Stimulated activated CD8-positive, alpha-beta memory T cell treated with anti-CD3 and anti-CD28 coated beads, Interleukin-15, amount 100 ng/mL, for 24 hours (primary cell): ENCODE results near the gene RCBTB2.
"Not testable (repeated sequence)": the region's sequence is repeated elsewhere in the genome, so short reads cannot be mapped to it uniquely, and the experiment has no call there.

ENCODE experiments used
- DNase-seq: peaks from one replicate; pipeline ENCODE4 v3.0.0-alpha.2; 2020; ENCODE audit warnings: low read depth

The RCBTB2 gene

DNA sequence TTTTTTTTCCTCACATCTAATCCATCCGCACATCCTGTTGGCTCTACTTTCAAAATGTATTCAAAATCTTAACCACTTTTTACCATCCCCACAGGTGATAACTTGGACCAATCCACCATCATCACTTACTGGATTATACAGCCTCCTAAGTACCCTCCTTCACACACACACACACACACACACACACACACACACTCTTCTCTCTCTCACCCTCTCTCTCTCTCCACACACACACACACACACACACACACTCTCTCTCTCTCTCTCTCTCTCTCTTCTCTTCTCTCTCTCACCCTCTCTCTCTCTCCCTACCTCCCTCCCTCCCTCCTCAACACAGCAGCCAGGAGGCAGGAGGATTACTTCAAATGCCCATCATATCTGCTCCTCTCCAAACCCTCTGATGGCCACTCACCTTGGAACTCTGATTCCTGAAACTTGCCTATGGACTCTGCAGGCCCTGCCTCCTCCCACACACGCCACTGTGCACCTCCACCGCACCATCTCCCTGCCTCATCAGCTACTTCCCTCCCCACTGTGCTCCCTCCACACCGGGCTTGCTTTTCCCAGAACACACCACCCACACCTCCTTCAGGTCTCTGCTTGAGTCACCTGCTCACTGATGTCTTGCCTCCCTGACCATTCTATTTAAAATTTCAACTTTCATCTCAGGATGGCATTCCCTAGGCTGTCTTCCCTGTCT is 39.7 kb downstream of the RCBTB2 start:
- no peak for DNase-seq

DNA sequence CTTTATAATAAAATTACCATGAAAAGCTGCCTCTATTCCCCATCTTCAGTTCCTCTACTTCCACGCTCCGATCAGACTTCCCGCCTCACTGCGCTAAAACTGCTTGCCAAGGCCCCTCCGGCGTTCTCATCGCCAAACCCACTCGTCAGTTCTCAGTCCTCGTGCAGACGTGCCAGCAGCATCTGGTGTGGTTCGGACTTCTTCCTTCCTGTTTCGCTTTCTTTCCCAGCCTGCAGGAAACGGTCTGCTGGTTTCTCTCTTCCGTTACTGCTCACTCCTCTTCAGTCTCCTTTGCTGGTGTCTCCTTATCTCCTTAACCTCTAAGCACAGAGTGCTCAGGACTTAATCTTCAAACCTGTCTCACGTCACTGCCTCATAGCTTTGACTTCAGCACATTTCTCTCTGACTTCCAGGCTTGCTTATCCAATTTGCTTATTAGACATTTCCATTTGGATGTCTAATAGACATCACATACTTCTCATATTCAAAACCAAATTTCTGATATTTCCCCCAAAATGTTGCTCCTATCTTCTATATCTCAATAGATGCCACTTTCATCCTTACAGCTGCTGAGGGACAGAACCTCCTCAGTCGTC is 40.3 kb downstream of the RCBTB2 start:
- DNase-seq: no peak

DNA sequence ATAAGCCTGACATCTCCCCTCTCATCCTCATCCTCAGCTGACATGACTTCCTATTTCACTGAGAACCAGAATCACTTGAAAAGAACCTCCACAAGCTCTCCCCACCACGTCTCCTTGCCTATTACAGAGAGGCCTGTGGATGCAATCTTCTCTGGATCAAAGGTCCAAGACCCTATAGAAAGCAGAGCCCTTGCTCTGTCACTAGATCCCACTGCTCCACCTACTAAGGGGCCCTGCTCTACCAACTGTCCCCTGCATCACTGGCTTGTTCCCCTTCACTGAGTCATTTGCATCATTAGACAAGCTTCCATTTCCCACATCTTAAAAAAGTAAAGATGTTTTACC is 40.8 kb downstream of the RCBTB2 start:
- no peak for DNase-seq

DNA sequence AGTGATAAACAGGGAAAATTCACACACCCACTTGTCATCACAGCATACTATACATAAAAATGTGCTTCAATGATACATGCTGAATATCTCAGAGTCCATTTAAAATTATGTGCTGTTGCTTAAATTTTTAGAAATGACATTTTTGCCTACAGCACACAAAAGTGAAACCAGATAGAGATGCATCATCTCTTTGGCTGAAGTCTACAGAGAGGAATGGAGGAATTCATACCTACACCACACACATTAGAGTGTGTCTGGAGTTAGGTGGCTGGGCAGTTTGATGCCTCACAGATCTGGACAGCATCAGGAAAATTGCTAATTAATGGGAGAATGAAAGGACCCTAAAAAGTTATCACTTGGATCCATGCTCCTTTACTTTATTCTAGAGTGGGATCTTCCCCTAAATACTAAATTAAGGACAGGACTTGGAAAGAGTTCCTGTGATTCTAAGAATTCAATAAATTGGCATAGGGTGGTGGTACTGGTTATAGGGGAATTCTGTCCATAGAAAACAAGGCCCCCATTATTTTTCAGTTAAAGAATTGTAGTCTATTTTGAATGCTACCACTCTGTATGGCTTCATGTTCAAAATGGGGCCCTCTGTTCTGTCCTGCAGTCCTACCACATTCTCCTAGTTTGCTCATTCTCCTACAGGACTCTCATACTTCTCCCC is 41.3 kb downstream of the RCBTB2 start:
- DNase-seq: no peak

DNA sequence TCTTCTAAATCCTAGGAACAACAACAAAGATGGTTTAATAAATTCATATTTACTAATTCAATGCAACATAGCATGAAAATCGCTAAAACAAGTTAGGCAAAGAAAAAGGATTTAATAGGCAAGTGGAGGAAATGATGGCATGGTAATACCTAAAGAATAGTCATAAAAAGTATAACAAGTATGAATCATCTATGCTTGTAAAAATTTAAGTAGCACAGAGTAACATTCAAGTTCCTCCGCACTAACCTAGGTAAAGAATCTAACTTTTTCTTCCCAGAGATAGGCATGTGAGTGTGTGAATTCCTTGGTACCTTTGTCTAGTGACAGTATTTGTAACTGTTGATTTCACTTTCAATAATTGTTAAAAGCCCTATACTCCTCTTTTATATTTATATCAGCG is 42.6 kb downstream of the RCBTB2 start:
- no peak for DNase-seq

DNA sequence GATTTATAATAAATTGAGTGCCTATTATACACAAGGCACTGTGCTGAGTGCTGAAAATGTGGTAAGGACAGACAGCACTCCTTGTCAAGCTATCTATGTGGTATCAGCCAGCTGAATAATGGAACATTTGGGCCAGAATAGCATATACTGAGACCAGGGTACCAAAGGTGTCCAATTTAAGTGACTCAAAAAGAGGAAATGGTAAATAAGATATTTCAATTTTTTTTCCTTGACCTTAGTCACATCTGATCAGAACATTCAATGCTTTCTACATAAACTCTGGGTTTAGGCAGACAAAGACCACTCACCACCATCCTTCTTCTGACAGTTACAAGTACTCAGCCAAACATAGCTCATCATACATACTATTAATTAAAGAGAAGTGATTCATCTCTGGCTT is 43.2 kb downstream of the RCBTB2 start:
- DNase-seq: no peak

DNA sequence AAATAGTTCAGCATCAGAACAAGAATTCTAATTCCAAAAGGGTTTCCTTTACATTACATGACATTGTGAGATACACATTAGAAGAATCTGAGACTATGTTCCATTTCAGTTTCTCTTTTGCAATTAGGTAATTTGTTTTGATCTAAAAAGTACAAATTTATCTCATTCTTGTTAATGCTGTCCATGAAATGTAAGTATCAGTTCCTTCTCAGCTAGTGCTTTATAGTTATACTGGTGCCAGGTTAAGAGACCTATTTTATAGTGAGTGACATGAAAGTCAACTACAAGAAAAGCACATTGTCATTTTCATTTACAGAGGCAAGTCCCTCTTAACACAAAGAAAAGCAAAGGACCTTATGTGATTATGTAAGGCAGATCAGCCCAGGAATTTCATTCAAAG is 43.9 kb downstream of the RCBTB2 start:
- DNase-seq: no peak

DNA sequence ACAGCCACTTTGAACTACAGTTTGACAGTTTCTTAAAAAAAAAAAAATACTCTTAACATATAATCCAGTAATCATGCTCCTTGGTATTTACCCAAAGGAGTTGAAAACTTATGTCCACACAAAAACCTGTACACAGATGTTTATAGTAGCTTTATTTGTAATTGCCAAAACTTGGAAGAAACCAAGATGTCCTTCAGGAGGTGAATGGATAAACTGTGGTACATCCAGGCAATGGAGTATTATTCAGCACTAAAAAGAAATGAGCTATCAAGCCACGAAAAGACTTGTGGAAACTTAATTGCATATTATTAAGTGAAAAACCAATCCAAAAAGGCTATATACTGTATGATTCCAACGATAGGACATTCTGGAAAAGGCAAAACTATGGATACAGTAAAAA is 44.9 kb downstream of the RCBTB2 start:
- DNase-seq: no peak

DNA sequence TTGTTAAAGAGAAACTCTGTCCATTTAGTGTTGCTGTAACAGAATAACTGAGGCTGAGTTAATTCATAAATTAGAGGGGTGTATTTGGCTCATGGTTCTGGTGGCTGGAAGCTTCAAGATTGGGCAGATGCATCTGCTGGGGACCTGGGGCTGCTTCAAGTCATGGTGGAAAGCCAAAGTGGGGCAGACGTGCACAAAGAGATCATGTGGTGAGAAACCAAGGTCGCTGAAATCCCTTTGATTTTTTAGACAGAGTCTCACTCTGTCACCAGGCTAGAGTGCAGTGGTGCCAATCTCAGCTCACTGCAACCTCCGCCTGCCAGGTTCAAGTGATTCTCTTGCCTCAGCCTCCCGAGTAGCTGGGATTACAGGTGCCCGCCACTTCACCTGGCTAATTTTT is 46.0 kb downstream of the RCBTB2 start:
- DNase-seq: no peak

DNA sequence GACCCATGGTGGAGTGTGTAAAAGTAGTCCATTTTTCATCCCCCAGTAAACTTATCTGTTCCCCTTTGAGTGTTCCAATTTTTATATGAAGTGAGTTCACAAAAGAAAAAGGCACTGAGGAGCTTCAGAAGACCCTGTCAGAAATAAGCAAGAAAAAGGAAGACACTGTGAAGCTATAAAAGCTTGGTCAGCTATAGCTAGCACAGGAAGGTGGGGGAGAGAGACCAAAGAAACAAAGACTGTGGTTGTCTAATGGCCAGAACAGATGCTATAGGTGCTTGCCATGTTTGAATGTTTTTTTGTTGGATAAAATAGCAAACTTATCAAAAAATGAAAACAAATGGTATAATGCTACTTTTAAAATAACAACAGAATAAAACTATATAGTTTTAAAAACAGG is 46.5 kb downstream of the RCBTB2 start:
- no peak for DNase-seq

DNA sequence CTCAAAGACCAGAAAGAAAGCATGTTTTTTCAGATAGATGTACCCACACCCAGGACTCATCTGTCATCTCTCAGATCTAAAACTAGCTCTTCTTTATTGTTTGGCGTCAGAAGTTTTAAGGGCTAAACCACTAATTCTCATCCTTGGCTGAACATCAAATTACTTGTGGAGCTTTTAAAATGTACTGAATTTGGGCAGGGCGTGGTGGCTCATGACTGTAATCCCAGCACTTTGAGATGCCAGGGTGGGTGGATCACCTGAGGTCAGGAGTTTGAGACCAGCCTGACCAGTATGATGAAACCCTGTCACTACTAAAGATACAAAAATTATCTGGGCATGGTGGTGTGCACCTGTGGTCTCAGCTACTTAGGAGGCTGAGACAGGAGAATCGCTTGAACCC is 47.4 kb downstream of the RCBTB2 start:
- no peak for DNase-seq

DNA sequence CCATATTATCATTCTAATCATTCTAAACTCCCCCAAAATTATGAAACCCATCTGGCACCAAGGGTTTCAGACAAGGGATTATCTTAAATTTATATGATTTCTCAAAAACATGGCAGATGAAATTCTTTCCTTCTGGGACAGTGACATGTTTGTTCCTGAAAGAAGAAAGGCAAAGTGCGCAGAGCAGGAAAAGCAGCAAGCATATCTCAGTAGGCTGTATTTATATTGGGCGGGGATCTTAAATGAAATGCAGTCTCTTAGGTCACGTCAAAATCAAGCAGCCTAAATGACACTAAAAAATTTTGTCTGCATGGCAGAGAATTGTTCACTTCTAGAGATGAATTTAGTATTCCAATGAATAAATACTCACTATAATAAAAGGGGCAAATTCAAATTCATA is 49.3 kb downstream of the RCBTB2 start:
- no peak for DNase-seq

DNA sequence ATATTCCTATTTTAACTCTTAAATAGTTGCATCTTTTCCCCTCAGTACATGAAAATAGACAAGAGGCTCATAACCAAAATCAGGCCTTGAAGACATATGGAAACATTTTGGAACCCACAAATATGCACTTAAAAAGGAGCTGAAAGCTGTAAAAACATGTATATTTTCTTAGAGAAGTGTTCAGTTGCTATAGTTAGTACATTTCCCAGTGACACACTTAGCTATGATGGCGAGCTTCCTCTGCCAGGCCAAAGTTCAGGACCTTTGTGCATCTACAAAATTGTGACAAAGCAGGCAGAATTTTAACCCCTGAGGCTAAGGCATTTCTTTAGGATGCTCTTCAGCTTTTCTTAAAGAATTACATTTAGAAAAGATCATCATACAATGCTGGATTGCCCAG is 54.5 kb downstream of the RCBTB2 start:
- no peak for DNase-seq

DNA sequence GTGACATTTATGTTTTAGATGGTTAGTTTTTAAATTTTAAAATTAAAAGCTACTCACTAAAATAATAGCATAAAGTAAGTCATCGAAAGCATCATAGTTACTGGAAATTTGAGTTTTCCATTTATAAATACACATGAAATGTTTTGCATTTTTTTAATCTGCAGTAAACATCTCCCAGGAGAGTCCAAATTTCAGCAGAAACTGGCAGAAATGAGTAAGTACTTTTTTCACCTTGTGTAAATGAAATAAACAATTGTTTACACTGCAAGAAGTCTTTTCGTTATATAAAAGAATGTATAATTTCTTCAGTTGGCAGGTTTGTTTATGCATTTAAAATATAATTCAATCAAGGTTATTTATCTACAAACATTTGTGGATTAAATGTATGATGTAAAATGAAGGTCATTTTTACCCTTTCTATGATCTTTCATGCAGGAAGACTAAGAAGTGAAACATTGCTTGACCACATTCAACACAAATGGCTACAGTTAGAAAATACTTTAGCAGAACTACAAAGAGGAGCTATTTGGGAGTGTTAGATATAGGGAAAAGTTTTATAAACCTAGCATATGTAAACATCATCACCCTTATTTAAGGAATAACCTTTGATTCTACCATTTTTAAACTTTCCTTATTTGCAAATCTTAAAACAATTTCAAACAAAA is 55.6 kb downstream of the RCBTB2 start:
- DNase-seq: no peak

DNA sequence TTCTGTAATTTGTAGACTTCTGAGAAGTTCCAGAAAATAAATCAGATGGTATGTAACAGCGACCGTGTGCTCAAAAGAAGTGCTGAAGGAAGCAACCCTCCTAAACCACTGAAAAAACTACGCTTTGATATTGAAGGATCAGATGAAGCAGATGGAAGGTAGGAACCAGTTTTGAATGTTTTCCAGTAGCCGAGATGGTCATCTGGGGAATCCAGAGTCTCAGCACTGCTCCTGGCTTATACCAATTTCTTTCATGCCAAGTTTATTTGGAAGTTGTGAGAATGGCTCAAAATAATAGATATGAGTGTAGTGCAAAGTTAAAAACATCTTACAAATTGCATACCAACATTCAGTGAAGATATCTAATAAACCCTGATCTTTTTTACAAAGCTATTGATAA is 56.2 kb downstream of the RCBTB2 start:
- no peak for DNase-seq

DNA sequence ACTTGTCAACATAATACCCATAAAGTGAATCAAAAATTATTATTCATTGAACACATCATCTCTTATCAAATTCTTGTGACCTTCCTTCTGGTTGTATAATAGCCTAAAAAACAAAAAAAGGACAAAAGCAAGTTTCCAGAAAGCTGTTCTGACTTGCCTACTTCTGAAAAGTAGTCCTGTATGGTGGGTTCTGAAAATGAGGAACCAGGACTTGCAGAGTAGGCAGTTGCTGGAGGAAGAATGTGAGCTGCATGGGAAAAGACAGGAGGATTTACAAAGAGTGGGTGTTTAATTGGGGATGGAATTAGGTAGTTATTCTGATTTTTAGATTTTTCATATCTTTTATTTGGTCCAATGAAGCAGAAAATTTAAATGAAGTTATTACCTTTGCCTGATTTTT is 56.7 kb downstream of the RCBTB2 start:
- no peak for DNase-seq

DNA sequence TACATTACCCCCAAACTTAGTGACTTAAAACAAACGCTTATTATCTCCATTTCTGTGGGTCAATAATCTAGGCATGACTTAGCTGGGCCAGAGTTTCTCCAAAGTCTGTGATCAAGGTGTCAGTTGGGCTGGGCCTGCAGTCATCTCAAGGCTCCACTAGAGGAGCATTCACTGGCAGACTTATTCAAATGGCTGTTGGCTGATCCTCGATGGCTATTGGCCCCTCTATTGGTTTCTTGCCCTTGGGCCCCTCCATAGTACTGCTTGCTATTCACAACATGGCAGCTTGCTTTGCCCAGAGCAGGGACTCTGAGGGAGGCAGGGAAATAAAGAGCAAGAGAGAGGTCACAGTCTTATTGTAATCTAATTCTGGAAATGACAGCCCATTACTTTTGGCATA is 57.6 kb downstream of the RCBTB2 start:
- DNase-seq: no peak

DNA sequence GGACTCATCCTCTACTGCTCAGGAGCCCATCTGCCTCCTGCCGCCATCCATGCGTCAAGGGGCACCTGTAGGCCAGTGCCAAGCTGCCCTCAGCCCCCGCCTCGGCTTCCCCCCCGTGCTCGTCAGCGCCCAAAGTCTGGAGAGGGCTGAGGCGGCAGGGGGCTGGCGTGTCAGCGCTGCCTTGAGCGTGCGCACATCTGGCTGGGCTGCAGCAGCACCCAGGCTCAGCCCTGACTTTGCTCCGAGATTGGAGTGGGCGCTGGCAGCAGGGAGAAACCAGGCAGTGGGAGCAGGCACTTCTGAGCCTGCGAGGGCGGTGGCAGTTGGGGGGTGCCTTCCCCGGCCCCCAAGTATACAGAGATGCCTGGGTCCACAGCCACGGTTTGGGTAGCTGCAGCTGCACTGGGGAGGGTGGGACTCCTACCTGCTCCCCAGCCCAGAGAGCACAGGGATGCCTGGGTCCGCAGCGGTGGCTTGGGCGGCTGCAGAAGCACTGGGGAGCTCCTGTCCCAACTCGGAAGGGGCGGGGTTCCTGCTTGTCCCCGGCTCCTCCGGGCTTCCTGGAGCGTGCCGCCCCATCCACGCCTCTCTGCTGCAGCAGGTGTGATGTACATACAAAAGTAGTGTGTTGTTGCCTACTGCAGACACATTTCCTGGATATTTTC is 75.2 kb downstream of the RCBTB2 start:
- no peak for DNase-seq

DNA sequence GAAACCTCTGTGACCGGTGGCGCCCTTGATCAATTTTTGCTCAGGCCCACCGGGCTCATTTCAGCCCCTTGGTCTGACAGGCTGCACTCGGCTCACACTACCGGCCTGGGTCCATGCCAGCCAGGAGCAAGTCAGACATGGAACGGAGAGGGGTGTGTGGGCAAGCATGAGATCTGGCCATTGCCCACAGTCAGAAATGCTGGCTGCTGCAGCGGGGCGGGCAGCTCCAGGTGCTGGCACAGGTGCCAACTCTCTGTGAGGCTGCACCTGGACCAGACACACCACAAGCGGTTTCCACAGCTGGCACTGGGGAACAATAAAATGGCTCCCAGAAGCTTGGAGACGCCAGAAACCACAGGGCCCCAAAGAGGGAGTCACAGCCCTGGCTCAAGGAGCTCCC is 76.3 kb downstream of the RCBTB2 start:
- DNase-seq: no peak

DNA sequence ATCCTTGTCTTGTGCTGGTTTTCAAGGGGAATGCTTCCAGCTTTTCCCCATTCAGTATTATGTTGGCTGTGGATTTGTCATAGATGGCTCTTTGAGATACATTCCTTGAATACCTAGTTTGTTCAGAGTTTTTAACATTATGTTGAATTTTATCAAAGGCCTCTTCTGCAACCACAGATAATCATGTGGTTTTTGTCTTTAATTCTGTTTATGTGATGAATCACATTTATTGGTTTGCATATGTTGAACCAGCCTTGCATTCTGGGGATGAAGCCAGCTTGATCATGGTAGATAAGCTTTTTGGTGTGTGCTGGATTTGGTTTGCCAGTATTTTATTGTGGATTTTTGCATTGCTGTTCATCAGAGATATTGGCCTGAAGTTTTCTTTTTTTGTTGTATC is 81.7 kb downstream of the RCBTB2 start:
- not testable (repeated sequence) for DNase-seq

DNA sequence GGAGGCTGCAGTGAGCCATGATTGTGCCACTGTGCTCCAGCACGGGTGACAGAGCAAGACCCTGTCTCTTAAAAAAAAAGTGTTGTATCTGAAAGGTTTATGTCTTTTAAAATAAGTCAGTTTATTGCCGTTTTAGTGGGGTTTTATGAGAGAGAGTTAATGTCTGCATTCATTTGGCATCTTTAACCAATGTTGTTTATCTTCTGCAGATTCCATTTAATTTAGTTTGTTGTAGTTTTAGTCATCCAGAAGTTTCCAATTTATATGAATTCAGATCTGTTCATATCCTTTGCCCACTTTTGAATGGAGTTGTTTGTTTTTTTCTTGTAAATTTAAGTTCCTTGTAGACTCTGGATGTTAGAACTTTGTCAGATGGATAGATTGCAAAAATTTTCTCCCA is 83.2 kb downstream of the RCBTB2 start:
- DNase-seq: no peak

DNA sequence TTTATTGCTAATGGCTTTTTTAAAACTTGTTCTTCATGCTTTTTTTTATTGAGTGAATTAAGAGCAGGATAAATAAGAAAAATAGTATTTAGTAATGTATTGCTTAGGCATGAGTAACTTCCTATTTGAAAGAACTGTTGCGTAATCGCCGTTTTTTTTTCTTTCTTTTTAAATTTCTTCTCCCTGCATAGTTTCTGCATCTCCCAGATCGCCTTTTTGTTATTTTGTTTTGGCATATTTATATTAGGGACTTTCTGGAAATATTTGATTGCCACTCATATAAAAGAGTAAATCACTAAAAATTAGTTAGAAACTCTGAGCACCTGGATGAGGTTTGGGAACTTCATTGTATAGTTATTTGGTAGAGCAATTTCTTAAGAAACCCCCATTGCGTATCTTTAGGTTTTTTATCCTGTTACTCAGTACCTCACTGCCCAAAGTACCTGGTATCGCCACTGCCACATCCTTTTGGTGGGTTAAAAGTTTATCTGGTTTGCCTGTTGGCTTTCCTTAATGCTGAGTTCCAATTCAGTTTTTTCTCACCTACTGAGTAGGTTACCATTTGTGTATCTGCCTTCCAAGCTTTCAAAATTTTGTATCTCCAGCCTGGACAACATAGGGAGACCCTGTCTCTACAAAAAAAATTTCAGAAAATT is 83.8 kb downstream of the RCBTB2 start:
- no peak for DNase-seq
